GM21619 (cell line): ENCODE data around the gene TBC1D14.
"Not testable (repeated sequence)": the region's sequence is repeated elsewhere in the genome, so short reads cannot be mapped to it uniquely, and the experiment has no call there.

ENCODE experiments used
- ATAC-seq: cut with Tn5 transposase; IDR thresholded peaks from one replicate; pipeline ENCODE4 v1.9.1; 2021; ENCODE audit not compliant: unreplicated experiment

The TBC1D14 gene

DNA sequence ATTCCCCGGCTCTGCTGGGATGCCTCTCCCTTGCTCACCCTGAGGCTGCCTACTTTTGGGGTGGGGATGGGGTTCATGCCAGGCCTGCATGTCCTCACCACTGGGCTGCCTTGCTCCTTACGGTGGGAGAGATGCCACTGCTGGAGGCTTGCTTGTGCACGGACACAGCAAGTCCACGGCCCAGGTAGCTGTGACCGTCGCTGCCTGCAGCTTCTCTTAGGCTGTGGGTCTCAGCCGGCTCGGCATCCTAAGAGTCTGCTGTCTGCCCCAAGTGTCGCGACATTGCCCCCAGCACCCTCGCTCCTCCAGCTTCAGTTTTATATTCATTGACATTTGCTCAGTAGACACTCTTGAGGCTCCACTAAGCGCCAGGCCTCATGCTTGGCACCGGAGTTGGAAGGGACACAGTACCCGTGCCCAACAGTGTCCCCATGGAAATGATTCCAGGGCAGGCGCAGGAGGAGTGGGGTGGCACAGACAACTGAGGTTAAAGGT is 58.3 kb downstream of the TBC1D14 start:
- ATAC-seq = no peak

DNA sequence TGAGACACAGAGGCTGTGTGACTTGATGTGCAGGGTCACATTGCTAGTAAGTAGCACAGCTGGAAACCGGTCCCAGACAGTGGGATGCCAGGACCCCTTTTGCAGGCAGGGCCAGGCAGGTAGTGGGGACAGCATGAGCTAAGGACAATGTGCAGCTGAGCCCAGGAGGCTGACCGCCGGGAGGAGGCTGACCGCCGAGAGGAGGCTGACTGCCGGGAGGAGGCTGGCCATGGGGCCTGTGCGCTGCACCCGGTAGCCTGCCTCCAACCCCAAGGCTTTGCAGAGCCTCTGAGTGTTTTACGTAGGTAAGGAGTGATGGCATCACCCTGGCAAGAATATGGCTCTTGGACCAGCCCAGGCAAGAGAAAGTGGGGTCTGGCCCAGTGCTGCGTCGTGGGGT is 58.9 kb downstream of the TBC1D14 start:
- no peak for ATAC-seq

DNA sequence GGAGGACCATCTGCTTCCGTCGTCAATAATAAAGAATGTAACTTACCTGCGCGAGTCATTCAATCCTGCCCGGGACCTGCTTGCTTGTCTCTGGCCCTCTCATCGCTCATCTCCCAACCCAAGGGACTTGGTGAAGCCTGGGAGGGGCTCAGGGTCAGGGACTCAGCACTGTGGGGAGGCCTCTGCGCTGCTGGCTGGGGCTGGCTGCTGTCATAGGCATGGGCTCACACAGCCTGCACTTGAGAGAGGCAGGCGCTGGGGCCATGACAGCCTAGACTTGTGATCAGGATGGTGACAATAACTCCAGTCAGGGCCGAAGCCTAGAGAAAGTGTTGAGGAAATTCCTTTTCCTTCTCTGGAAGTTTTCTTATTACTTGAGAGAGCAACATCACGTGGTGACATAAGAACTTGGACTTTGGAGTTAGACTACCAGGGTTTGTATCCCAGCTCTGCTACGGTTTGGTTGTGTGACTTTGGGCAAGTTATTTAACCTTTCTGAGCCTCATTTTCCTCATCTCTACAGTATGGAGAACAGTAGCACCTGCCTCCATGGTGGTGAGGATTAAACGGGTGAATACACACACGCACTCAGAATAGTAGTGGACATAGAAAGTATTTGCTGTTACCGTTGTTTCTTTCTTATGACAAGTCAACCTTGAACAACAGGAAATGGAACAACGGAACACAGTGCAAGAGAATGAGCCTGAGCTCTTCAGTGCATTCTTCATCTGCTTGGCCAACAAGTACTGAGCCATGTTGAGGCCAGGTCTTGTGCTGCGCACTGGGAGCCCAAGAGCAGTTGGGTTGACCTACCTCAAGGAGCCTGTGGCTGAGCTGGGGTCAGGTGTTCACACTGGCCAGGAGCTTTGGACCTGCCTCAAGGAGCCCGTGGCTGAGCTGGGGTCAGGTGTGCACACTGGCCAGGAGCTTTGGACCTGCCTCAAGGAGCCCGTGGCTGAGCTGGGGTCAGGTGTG is 60.5 kb downstream of the TBC1D14 start:
- ATAC-seq = peak; percentile 81

DNA sequence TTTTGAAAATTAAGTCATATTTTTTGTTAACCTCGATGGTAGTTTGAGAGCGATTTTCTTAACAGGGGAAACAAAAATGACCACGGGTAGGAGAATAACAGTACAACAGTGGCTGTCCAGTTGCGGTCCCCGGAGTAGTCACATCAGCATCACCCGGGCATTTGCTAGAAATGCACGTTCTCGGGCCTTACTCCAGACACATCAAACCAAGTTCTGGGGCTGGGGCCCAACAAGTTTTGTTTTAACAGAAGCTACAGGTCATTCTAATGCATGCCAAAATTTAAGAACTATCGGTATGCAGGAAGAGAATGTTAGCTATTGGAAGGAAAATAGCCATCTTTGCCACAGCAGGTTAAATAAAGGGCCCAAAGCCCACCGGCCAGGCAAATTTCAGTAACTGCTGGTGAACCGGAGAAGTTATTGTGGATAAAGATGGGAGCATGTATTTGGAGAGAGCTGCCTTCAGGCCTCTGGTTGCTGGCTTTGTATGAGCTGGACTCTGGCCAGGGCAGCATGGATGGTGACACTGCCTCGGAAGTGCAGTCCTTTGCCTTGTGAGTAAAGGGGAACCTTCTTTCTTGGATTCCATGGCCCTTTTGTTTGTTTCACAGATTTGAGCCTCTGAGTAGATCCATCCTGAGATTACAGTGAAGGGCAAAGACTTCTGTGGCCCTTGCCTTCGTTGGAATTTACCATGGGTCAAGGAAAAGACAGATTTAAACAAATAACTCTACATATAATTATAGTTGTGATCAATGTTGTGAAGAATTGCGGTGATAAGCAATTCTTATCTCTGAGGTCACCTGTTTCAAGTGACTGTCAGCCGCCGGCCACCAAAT is 62.1 kb downstream of the TBC1D14 start:
- no peak for ATAC-seq

DNA sequence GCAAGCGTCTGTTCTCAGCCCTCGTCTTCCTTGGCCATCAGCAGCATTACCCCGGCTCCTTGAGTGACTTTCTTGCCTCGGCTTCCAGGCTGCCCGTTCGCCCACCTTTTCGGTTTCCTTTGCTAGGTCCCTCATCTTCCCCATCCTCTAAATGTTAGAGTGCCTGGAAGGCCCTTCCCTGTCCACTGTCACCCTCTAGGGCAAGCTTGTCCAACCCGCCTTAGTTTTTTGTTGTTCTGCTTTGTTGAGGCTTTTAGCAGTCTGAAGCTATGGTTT is 62.7 kb downstream of the TBC1D14 start:
- ATAC-seq = no peak

GRCh38 chr4:6972911-6973310 is 63.3 kb downstream of the TBC1D14 start:
- no peak for ATAC-seq

DNA sequence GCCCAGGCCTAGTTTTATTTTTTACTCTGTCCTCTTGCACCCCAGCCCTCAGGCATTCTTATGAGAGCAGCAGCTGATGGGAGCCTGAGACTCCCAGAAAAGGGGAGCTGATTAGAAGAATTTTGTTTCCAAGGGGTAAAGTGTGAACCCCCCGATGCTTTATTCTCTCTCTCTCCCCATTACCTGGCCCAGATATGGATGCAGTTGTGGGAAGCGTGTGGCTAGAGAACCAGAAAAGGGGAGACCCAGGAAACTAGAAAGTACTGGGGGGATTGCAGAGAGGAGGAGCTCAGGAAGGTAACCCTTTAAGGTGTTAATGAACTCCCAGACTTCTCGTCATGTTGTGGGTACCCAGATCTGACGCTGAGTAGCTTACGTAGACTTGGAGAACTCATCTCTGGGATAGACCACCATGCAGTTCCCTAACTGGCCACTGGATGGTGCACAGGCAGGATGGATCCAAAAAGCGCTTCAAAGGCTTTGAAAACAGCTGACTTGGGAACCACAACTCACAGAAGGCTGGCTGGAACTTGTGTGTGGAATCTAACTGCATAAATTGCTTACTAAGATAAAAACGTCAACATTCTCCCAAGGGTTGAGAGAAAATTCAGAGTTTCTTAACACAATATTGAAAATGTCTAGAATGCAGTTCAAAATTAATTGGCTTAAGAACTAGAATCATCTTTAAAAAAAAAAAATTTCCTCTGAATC is 64.7 kb downstream of the TBC1D14 start:
- peak; percentile 69 for ATAC-seq

DNA sequence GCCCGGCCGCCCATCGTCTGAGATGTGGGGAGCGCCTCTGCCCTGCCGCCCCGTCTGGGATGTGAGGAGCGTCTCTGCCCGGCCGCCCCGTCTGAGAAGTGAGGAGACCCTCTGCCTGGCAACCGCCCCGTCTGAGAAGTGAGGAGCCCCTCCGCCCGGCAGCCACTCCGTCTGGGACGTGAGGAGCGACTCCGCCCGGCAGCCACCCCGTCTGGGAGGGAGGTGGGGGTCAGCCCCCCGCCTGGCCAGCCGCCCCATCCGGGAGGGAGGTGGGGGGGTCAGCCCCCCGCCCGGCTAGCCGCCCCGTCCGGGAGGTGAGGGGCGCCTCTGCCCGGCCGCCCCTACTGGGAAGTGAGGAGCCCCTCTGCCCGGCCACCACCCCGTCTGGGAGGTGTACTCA is 68.2 kb downstream of the TBC1D14 start:
- not testable (repeated sequence) for ATAC-seq

- no peak for ATAC-seq
Observed at GRCh38 chr4:6983544-6984142, 74.0 kb downstream of the TBC1D14 start.

DNA sequence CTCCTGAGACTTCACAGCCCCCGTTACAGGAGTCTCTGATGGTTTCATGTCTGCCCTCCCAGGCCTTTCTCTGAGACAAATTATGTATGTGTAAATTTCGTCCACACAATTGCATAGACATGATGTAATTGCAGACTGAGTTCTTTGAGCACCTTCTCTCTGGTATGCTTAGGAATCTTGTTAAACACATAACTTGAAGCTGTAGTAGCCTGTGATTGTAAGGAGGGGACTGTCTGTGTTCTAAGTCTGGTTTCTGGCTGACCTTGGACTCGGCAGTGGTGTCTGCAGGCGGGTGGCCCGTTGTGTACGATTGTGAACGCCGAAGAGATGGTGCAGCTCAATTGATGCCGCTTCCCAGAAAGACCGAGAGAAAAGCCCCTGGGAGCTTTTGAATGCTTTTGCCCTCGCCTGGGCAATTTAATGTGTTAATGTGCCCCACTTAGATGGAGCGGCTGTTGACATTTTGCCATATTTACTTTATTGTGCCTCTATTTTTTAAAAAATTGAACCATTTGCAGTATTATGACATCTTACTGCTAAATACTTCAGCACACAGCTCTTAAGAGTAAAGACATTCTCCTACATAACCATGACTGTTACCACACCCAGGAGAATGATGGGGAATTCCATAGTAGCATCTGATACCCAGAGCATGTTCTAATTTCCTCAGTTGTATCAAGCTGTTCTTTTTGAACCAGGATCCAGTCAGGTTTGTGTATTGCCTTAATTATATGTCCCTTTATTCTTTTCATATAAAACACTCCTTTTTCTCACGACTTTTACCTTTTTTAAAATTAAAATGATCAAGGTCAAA is 75.2 kb downstream of the TBC1D14 start:
- ATAC-seq = no peak

- ATAC-seq = peak; percentile 16
Observed at GRCh38 chr4:6986072-6986780, 76.6 kb downstream of the TBC1D14 start.

GRCh38 chr4:6986781-6987587 is 77.4 kb downstream of the TBC1D14 start:
- peak; percentile 74 for ATAC-seq

- peak; percentile 14 for ATAC-seq
Observed at GRCh38 chr4:6987588-6987961, 77.9 kb downstream of the TBC1D14 start.

DNA sequence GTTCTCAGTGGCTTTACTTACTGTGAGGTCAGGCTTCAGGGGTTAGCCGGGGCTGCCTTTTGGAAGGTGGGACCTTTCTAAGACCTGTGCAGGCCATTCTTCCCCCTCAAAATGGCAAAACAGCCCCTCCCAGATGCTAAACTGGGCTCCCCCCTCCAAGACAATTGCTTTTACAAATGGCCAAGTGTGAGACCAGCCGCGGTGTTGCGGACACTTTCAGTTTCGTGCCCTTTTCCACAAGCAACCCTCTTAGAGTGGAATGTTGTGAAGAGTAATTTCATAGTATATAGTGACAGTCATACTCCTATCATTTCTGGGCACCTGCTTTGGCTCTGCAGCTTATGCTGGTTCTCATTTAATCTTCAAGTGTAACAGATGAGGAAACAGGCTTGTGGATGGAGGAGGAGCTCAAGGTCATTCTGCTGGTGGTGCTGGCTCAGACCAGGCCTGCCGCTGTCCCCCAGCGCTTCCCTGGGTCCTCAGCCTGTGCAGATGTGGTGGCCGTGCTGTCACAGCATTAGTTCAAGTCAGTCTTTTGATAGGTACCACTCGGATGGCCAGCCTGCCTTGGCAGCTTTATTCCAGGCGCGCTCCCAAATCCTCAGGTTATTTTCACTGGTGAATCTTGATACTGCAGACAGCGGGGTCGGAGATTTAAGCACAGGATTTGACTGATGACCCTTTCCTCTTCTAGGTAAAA is 78.5 kb downstream of the TBC1D14 start:
- ATAC-seq = no peak

- no peak for ATAC-seq
Observed at GRCh38 chr4:6989331-6989923, 79.8 kb downstream of the TBC1D14 start.

DNA sequence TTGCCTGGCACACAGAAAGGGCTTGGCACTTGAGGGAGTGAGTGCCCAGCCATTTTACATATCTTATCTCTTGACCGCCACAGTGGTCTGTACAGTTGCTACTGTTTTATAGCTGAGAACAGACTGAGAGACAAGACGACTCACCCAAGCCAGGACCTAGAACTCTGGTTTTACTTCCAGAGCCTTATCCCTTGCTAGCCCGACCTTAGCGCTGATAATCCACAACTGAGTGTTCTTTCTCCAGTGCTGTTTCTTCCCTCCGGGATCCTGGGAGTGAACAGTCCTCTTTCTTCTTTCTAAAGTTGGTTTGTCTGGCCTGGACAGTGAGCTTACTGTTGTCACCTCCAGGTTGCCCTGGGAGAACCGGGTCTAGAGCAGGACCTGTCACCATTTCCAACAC is 81.0 kb downstream of the TBC1D14 start:
- ATAC-seq = no peak

DNA sequence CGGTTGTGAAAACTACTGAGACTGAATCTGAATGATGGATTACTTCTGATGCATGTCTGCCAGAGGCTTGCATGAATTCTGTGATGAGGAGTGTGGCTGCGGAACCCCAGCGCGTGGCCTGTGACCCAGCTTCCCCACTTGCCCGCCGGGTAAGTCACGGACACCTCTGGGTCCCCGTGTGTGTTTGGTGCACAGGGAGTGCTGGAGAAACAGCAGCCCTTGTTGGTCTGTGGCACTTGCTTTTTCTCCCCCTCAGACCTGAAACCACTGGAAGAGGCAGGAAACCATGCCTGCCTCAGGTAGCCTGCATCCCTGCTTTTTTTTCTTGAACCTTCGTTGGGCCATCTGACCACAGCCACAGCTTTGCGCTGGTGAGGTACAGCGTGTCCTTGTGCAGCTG is 81.6 kb downstream of the TBC1D14 start:
- ATAC-seq = no peak
